H9 (cell line): ENCODE data around the gene ADSS1. TPM values are rescaled to one million over a fixed set of nuclear protein-coding genes. Genes with fewer than 3 reads are reported as not detected.

Source experiments
- DNase-seq: peaks from one replicate; pipeline ENCODE4 v3.0.0-alpha.2; 2017
- H2AFZ ChIP-seq: one replicate; pipeline ENCODE4 v1.6.1; 2013; ENCODE audit warnings: mild to moderate bottlenecking, low read length, control low read depth, moderate library complexity
- H2AK5ac ChIP-seq: 2 replicates; pipeline ENCODE4 v1.6.1; 2013; ENCODE audit warnings: low read length, control low read depth, mixed read lengths; ENCODE audit not compliant: insufficient read length
- H2BK120ac ChIP-seq: one replicate; pipeline ENCODE4 v1.6.1; 2013; ENCODE audit warnings: low read depth, mild to moderate bottlenecking, low read length, control low read depth, inconsistent platforms; ENCODE audit not compliant: poor library complexity, severe bottlenecking
- H2BK12ac ChIP-seq: 2 replicates; pipeline ENCODE4 v1.6.1; 2013; ENCODE audit warnings: low read length, control low read depth, mixed read lengths, low read depth; ENCODE audit not compliant: insufficient read length
- H2BK15ac ChIP-seq: 2 replicates; pipeline ENCODE4 v1.6.1; 2013; ENCODE audit warnings: low read depth, low read length, control low read depth
- H2BK20ac ChIP-seq: one replicate; pipeline ENCODE4 v1.6.1; 2013; ENCODE audit warnings: low read depth, mild to moderate bottlenecking, low read length, control low read depth, inconsistent platforms; ENCODE audit not compliant: poor library complexity, severe bottlenecking
- H2BK5ac ChIP-seq: 2 replicates; pipeline ENCODE4 v1.6.1; 2013; ENCODE audit warnings: low read length, control low read depth, mixed read lengths; ENCODE audit not compliant: insufficient read length
- H3K14ac ChIP-seq: 2 replicates; pipeline ENCODE4 v1.6.1; 2013; ENCODE audit warnings: low read length, control low read depth; ENCODE audit not compliant: insufficient read depth
- H3K18ac ChIP-seq: 2 replicates; pipeline ENCODE4 v1.6.1; 2013; ENCODE audit warnings: low read depth, mild to moderate bottlenecking, mixed read lengths, low read length, control low read depth; ENCODE audit not compliant: insufficient read length
- H3K23ac ChIP-seq: 2 replicates; pipeline ENCODE4 v1.6.1; 2013; ENCODE audit warnings: low read length, control low read depth, mixed read lengths, low read depth; ENCODE audit not compliant: insufficient read length
- H3K23me2 ChIP-seq: 2 replicates; pipeline ENCODE4 v1.6.1; 2013; ENCODE audit warnings: low read depth, mild to moderate bottlenecking, mixed read lengths, low read length, control low read depth; ENCODE audit not compliant: insufficient read length, poor library complexity, severe bottlenecking
- H3K27ac ChIP-seq: 2 replicates; pipeline ENCODE4 v1.5.1; 2013; ENCODE audit warnings: low read length, control low read depth, mixed read lengths, low read depth; ENCODE audit not compliant: insufficient read length
- H3K27me3 ChIP-seq: 2 replicates; pipeline ENCODE4 v1.6.1; 2013; ENCODE audit warnings: low read length, control low read depth, inconsistent platforms; ENCODE audit not compliant: insufficient read depth
- H3K4ac ChIP-seq: 2 replicates; pipeline ENCODE4 v1.6.1; 2013; ENCODE audit warnings: low read depth, mild to moderate bottlenecking, control low read depth, inconsistent platforms, low read length, moderate library complexity
- H3K4me1 ChIP-seq: 2 replicates; pipeline ENCODE4 v1.6.1; 2013; ENCODE audit warnings: low read length, control low read depth, inconsistent platforms; ENCODE audit not compliant: insufficient read depth
- H3K4me2 ChIP-seq: 2 replicates; pipeline ENCODE4 v1.6.1; 2013; ENCODE audit warnings: low read length, control low read depth, mixed read lengths; ENCODE audit not compliant: insufficient read length, insufficient read depth
- H3K56ac ChIP-seq: 2 replicates; pipeline ENCODE4 v1.6.1; 2013; ENCODE audit warnings: low read depth, mild to moderate bottlenecking, mixed read lengths, low read length, control low read depth; ENCODE audit not compliant: insufficient read length
- H3K79me1 ChIP-seq: 2 replicates; pipeline ENCODE4 v1.6.1; 2013; ENCODE audit warnings: low read depth, mild to moderate bottlenecking, moderate library complexity, low read length, control low read depth, inconsistent platforms; ENCODE audit not compliant: insufficient read depth, poor library complexity, severe bottlenecking
- H3K79me2 ChIP-seq: 2 replicates; pipeline ENCODE4 v1.6.1; 2013; ENCODE audit warnings: low read length, control low read depth, inconsistent platforms; ENCODE audit not compliant: insufficient read depth
- H3K9ac ChIP-seq: 2 replicates; pipeline ENCODE4 v1.6.1; 2013; ENCODE audit warnings: low read length, control low read depth, mixed read lengths; ENCODE audit not compliant: insufficient read length; ENCODE audit errors: extremely low read depth
- H3K9me3 ChIP-seq: one replicate; pipeline ENCODE4 v1.6.1; 2013; ENCODE audit warnings: low read depth, low read length, inconsistent platforms; ENCODE audit not compliant: control insufficient read depth
- H3T11ph ChIP-seq: one replicate; pipeline ENCODE4 v1.6.1; 2013; ENCODE audit warnings: mild to moderate bottlenecking, low read length, control low read depth, inconsistent platforms
- H4K20me1 ChIP-seq: one replicate; pipeline ENCODE4 v1.6.1; 2013; ENCODE audit not compliant: control insufficient read depth, insufficient read length, insufficient read depth
- H4K5ac ChIP-seq: 2 replicates; pipeline ENCODE4 v1.6.1; 2013; ENCODE audit warnings: low read depth, mild to moderate bottlenecking, mixed read lengths, low read length, control low read depth; ENCODE audit not compliant: insufficient read length
- H4K8ac ChIP-seq: replicated peaks from 2 replicates; pipeline ENCODE4 v1.6.1; 2013; ENCODE audit warnings: low read length, control low read depth, mixed read lengths, low read depth; ENCODE audit not compliant: insufficient read length
- H4K91ac ChIP-seq: 2 replicates; pipeline ENCODE4 v1.6.1; 2013; ENCODE audit warnings: low read depth, mild to moderate bottlenecking, moderate library complexity, mixed read lengths, low read length, control low read depth; ENCODE audit not compliant: insufficient read length
- H3K27ac Mint-ChIP-seq, 3 experiments: 2 replicates in 2 of 3; 3 replicates in 1 of 3; pipeline ENCODE4 v1.8.0; 2020 to 2021; ENCODE audit warnings: mixed read lengths in 3 of 3, mild to moderate bottlenecking in 1 of 3, moderate library complexity in 1 of 3
- H3K27me3 Mint-ChIP-seq: 2 replicates; pipeline ENCODE4 v1.8.0; 2021; ENCODE audit warnings: low read depth, mild to moderate bottlenecking, moderate library complexity, mixed read lengths
- H3K36me3 Mint-ChIP-seq, 3 experiments: 2 replicates in 2 of 3; 3 replicates in 1 of 3; pipeline ENCODE4 v1.8.0; 2020 to 2021; ENCODE audit warnings: low read depth in 3 of 3, mixed read lengths in 3 of 3; ENCODE audit not compliant: insufficient read depth in 1 of 3
- H3K4me1 Mint-ChIP-seq, 2 experiments: 2 replicates each; pipeline ENCODE4 v1.8.0; 2020; ENCODE audit warnings: mixed read lengths in 2 of 2
- H3K4me3 Mint-ChIP-seq, 2 experiments: 2 replicates in 1 of 2; 3 replicates in 1 of 2; pipeline ENCODE4 v1.8.0; 2020 to 2021; ENCODE audit warnings: mild to moderate bottlenecking in 2 of 2, mixed read lengths in 2 of 2, moderate library complexity in 1 of 2
- H3K9me3 Mint-ChIP-seq, 2 experiments: 2 replicates in 1 of 2; 3 replicates in 1 of 2; pipeline ENCODE4 v1.8.0; 2020; ENCODE audit warnings: mild to moderate bottlenecking in 2 of 2, mixed read lengths in 2 of 2, moderate library complexity in 1 of 2
- CTCF ChIP-seq: fragments of 200-600 bp; sonication (generic); conservative IDR thresholded peaks from 3 replicates; pipeline ENCODE4 v1.8.0; 2021; ENCODE audit warnings: antibody characterized with exemption, mild to moderate bottlenecking
- WGBS: extraction: QIAGEN DNeasy Blood & Tissue Kit; methylation state at CpG from one replicate; pipeline ENCODE4 v1.1.7; 2013; ENCODE audit warnings: missing lambda C conversion rate, low lambda C conversion rate, mixed read lengths; ENCODE audit not compliant: insufficient read length; ENCODE audit errors: extremely low coverage; 5-methylcytosine and 5-hydroxymethylcytosine counted together
- total RNA-seq: library from RNA; stranded (reverse); gene quantifications from 2 replicates; pipeline ENCODE4 v1.2.1, GENCODE V29; 2021

The ADSS1 gene
- total RNA-seq, 1 experiment from 2014 or later, result 8.5 TPM

- Histone ChIP-seq H2BK20ac (no peak overlapping the region), H3K18ac (no peak overlapping the region), H4K8ac (no peak overlapping the region), H2AK5ac (no peak overlapping the region), H3K27me3 (no peaks in the 10 kb centered on the region), H3K27ac (no peak overlapping the region), H3K23me2 (peaks cover 6% of the 10 kb centered on the region), H4K20me1 (no peaks in the 10 kb centered on the region), H2BK12ac (no peak overlapping the region), H2BK15ac (no peak overlapping the region), H3K4ac (no peak overlapping the region), H3K14ac (no peak overlapping the region; the same call in 1 of the 2 replicates), H3K9ac (no peak overlapping the region), H4K5ac (no peak overlapping the region), H4K91ac (no peak overlapping the region), H3K9me3 (no peaks in the 10 kb centered on the region), H2BK5ac (no peak overlapping the region), H2BK120ac (no peak overlapping the region), H3K79me2 (peaks cover 4% of the 10 kb centered on the region; the same call in 1 of the 2 replicates), H2AFZ (no peak overlapping the region), H3K79me1 (peaks cover 5% of the 10 kb centered on the region), H3T11ph (no peak overlapping the region), H3K4me1 (peaks cover 3% of the 10 kb centered on the region; the same call in 1 of the 2 replicates), H3K23ac (no peak overlapping the region), H3K56ac (no peak overlapping the region), H3K4me2 (peak overlapping the region; percentile 57)
- no peak for TF ChIP-seq CTCF
- DNase-seq, result no peak
- Mint-ChIP-seq H3K4me1 (peaks cover 23 to 39% of the 10 kb centered on the region in 2 experiments), H3K36me3 (peaks cover 3 to 6% (median 3%) of the 10 kb centered on the region in 3 experiments; a peak in 6 of 7 replicates), H3K27ac (no peak overlapping the region), H3K27me3 (no peaks in the 10 kb centered on the region; the same call in 1 of the 2 replicates), H3K9me3 (no peaks in the 10 kb centered on the region), H3K4me3 (peak overlapping the region; percentile 64 to 75; a peak in 4 of 5 replicates)
- no CpG with 5 or more reads among the region's 16 CpGs for WGBS
These were observed 33.1 kb upstream of the ADSS1 start for GRCh38 chr14:104690861-104691455.
